ENCODE results near the gene ENPP6.

The ENPP6 gene

DNA sequence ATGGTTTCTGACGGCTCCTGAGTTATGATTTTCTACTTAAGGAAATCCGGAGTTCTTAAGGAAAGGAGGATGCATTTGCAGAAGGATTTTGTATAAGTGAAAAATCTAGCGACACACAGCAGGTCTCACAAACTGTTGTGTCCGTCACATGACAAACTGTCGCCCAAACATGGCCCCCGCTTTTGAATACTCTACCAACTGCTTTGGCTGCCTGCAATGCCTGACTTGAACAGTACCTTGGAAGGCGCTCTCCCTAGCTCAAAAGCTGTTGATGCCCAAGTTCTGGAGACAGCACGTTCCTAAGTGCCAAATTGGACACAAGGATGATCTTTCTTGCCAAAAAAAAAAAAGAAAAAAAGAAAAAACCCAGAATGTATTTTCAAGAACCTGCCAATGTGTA is 103.2 kb downstream of the ENPP6 start:
- CTCF ChIA-PET: no interaction called here
- TF ChIP-seq ZNF791 (tag by site-specific recombination; IDR thresholded peaks at IDR 0.05) (no peak), SALL2 (tag by site-specific recombination; IDR thresholded peaks at IDR 0.05; ENCODE audit: borderline replicate concordance) (no peak), ZNF514 (tag by site-specific recombination; IDR thresholded peaks at IDR 0.05) (no peak)
- POLR2A ChIA-PET: no interaction called here
- Histone ChIP-seq H3K9me3 (ENCODE audit: control insufficient read depth, insufficient read depth, low read depth, low read length) (no peaks in the 10 kb centered on the region), H3K4me3 (ENCODE audit: low read depth, low read length) (no peak overlapping the region), H3K27ac (ENCODE audit: extremely low read depth, low read depth, low read length) (no peak overlapping the region), H3K36me3 (ENCODE audit: control insufficient read depth in 2 of 2, insufficient read depth in 1 of 2, low read length in 2 of 2) (no peaks in the 10 kb centered on the region), H3K4me1 (ENCODE audit: control insufficient read depth, insufficient read depth, low read length) (no peaks in the 10 kb centered on the region)

DNA sequence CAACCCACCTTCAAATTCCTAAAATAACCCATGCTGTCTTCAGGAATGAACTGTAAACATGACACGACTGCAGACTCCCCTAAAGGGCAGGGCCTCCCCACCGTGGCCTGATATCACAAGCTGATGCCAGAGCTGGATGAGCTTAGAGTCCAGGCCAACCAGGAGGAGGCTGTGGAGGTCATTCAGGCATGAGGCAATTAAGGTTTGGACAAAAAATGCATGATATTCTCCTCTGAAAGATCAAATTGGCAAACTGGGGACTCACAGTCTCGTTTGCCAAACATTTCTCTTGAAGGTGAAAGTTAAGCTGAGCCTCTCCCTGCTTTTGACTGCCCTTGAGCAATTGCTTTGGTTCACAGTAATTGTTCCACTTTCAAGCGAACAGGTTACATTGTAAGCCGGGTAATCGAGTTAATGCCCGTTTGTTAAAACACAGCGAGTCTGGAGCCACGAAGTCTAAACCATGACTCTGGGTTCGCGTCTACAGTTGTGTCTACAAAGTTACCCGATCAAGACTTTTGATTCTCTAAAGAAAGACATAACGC is 105.6 kb downstream of the ENPP6 start:
- no peaks in the 10 kb centered on the region for H3K4me1 ChIP-seq (ENCODE audit: control insufficient read depth, insufficient read depth, low read length)
- CTCF ChIA-PET: interaction anchor here (0.7 to 1.1 kb wide), 2 partner anchors 11 to 12 kb away, joined by 3 to 6 read pairs; no protein-coding TSS in a partner anchor

More for the DNA sequence above, 105.6 kb downstream of the ENPP6 start:
- no peaks in the 10 kb centered on the region for H3K9me3 ChIP-seq (ENCODE audit: control insufficient read depth, insufficient read depth, low read depth, low read length)
- H3K27ac ChIP-seq (ENCODE audit: extremely low read depth, low read depth, low read length): no peak overlapping the region
- POLR2A ChIA-PET: no interaction called here
- H3K36me3 ChIP-seq (ENCODE audit: control insufficient read depth in 2 of 2, insufficient read depth in 1 of 2, low read length in 2 of 2): no peaks in the 10 kb centered on the region
- H3K4me3 ChIP-seq (ENCODE audit: low read depth, low read length): no peak overlapping the region
- TF ChIP-seq, protein P1, sequence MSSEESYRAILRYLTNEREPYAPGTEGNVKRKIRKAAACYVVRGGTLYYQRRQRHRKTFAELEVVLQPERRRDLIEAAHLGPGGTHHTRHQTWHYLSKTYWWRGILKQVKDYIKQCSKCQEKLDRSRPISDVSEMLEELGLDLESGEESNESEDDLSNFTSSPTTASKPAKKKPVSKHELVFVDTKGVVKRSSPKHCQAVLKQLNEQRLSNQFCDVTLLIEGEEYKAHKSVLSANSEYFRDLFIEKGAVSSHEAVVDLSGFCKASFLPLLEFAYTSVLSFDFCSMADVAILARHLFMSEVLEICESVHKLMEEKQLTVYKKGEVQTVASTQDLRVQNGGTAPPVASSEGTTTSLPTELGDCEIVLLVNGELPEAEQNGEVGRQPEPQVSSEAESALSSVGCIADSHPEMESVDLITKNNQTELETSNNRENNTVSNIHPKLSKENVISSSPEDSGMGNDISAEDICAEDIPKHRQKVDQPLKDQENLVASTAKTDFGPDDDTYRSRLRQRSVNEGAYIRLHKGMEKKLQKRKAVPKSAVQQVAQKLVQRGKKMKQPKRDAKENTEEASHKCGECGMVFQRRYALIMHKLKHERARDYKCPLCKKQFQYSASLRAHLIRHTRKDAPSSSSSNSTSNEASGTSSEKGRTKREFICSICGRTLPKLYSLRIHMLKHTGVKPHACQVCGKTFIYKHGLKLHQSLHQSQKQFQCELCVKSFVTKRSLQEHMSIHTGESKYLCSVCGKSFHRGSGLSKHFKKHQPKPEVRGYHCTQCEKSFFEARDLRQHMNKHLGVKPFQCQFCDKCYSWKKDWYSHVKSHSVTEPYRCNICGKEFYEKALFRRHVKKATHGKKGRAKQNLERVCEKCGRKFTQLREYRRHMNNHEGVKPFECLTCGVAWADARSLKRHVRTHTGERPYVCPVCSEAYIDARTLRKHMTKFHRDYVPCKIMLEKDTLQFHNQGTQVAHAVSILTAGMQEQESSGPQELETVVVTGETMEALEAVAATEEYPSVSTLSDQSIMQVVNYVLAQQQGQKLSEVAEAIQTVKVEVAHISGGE (tag by site-specific recombination; conservative IDR thresholded peaks at IDR 0.05; ENCODE audit: low read depth): no peak
- TF ChIP-seq ZNF664 (tag by site-specific recombination; IDR thresholded peaks at IDR 0.05) (no peak), OSR2 (tag by site-specific recombination; IDR thresholded peaks at IDR 0.05) (no peak), ZNF843 (tag by site-specific recombination; IDR thresholded peaks at IDR 0.05) (no peak), ZNF16 (tag by site-specific recombination; IDR thresholded peaks at IDR 0.05; ENCODE audit: low read depth) (no peak)
- TF ChIP-seq, protein P2, sequence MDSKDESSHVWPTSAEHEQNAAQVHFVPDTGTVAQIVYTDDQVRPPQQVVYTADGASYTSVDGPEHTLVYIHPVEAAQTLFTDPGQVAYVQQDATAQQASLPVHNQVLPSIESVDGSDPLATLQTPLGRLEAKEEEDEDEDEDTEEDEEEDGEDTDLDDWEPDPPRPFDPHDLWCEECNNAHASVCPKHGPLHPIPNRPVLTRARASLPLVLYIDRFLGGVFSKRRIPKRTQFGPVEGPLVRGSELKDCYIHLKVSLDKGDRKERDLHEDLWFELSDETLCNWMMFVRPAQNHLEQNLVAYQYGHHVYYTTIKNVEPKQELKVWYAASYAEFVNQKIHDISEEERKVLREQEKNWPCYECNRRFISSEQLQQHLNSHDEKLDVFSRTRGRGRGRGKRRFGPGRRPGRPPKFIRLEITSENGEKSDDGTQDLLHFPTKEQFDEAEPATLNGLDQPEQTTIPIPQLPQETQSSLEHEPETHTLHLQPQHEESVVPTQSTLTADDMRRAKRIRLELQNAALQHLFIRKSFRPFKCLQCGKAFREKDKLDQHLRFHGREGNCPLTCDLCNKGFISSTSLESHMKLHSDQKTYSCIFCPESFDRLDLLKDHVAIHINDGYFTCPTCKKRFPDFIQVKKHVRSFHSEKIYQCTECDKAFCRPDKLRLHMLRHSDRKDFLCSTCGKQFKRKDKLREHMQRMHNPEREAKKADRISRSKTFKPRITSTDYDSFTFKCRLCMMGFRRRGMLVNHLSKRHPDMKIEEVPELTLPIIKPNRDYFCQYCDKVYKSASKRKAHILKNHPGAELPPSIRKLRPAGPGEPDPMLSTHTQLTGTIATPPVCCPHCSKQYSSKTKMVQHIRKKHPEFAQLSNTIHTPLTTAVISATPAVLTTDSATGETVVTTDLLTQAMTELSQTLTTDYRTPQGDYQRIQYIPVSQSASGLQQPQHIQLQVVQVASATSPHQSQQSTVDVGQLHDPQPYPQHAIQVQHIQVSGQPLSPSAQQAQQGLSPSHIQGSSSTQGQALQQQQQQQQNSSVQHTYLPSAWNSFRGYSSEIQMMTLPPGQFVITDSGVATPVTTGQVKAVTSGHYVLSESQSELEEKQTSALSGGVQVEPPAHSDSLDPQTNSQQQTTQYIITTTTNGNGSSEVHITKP (tag by site-specific recombination; IDR thresholded peaks at IDR 0.05): no peak
- TF ChIP-seq, protein P3, sequence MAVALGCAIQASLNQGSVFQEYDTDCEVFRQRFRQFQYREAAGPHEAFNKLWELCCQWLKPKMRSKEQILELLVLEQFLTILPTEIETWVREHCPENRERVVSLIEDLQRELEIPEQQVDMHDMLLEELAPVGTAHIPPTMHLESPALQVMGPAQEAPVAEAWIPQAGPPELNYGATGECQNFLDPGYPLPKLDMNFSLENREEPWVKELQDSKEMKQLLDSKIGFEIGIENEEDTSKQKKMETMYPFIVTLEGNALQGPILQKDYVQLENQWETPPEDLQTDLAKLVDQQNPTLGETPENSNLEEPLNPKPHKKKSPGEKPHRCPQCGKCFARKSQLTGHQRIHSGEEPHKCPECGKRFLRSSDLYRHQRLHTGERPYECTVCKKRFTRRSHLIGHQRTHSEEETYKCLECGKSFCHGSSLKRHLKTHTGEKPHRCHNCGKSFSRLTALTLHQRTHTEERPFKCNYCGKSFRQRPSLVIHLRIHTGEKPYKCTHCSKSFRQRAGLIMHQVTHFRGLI (tag by site-specific recombination; IDR thresholded peaks at IDR 0.05): no peak
- TF ChIP-seq, protein P4, sequence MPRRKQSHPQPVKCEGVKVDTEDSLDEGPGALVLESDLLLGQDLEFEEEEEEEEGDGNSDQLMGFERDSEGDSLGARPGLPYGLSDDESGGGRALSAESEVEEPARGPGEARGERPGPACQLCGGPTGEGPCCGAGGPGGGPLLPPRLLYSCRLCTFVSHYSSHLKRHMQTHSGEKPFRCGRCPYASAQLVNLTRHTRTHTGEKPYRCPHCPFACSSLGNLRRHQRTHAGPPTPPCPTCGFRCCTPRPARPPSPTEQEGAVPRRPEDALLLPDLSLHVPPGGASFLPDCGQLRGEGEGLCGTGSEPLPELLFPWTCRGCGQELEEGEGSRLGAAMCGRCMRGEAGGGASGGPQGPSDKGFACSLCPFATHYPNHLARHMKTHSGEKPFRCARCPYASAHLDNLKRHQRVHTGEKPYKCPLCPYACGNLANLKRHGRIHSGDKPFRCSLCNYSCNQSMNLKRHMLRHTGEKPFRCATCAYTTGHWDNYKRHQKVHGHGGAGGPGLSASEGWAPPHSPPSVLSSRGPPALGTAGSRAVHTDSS (tag by site-specific recombination; IDR thresholded peaks at IDR 0.05): no peak

Measured in HEK293 (cell line).